H1 (cell line): Measurements from ENCODE around the gene SH3GL1. TPM values are rescaled to one million over a fixed set of nuclear protein-coding genes. Genes with fewer than 3 reads are reported as not detected.

ENCODE experiments used
- CEBPB ChIP-seq: IDR thresholded peaks from 2 replicates; pipeline ENCODE4 v1.6.1; 2012; ENCODE audit warnings: low read depth, low read length
- CHD1 ChIP-seq: IDR thresholded peaks from 2 replicates; pipeline ENCODE4 v1.6.1; 2012; ENCODE audit warnings: low read depth, low read length, improper control_type of control experiment
- CREB1 ChIP-seq: IDR thresholded peaks from 2 replicates; pipeline ENCODE4 v1.6.1; 2012; ENCODE audit warnings: inconsistent platforms
- EGR1 ChIP-seq: IDR thresholded peaks from 2 replicates; pipeline ENCODE4 v1.6.1; 2011; ENCODE audit warnings: low read depth, low read length, borderline replicate concordance
- GTF2F1 ChIP-seq: IDR thresholded peaks from 2 replicates; pipeline ENCODE4 v1.6.1; 2012; ENCODE audit warnings: low read depth, low read length, improper control_type of control experiment, borderline replicate concordance
- HDAC6 ChIP-seq: IDR thresholded peaks from one replicate; pipeline ENCODE4 v1.7.1; 2012; ENCODE audit warnings: low read depth, mild to moderate bottlenecking, inconsistent platforms, low read length, moderate library complexity
- JUN ChIP-seq: IDR thresholded peaks from 2 replicates; pipeline ENCODE4 v1.6.1; 2011; ENCODE audit warnings: low read depth, mild to moderate bottlenecking, improper control_type of control experiment, low read length
- KDM4A ChIP-seq: IDR thresholded peaks from one replicate; pipeline ENCODE4 v1.7.1; 2012; ENCODE audit warnings: low read depth, mild to moderate bottlenecking, moderate library complexity, low read length, inconsistent platforms; ENCODE audit not compliant: severe bottlenecking
- PHF8 ChIP-seq: fragments of 200-600 bp; sonication (generic); conservative IDR thresholded peaks from 2 replicates; pipeline ENCODE4 v1.7.1; 2012; ENCODE audit warnings: low read depth, mild to moderate bottlenecking, inconsistent platforms, low read length, moderate library complexity
- POLR2AphosphoS5 ChIP-seq: IDR thresholded peaks from 2 replicates; pipeline ENCODE4 v1.6.1; 2011; ENCODE audit warnings: low read depth, low read length
- POU5F1 ChIP-seq: IDR thresholded peaks from 2 replicates; pipeline ENCODE4 v1.6.1; 2011; ENCODE audit warnings: low read depth, mild to moderate bottlenecking, low read length, moderate library complexity
- RAD21 ChIP-seq, 2 experiments: IDR thresholded peaks in 1 of 2; conservative IDR thresholded peaks in 1 of 2; 2 replicates each; pipeline ENCODE4 v1.6.1; 2011; ENCODE audit warnings: low read depth in 2 of 2, low read length in 2 of 2, improper control_type of control experiment in 1 of 2, inconsistent platforms in 1 of 2, mild to moderate bottlenecking in 1 of 2, moderate library complexity in 1 of 2
- SAP30 ChIP-seq: fragments of 300-600 bp; sonication (generic); IDR thresholded peaks from 2 replicates; pipeline ENCODE4 v1.7.1; 2012; ENCODE audit warnings: low read length, moderate library complexity, mild to moderate bottlenecking, inconsistent platforms; ENCODE audit not compliant: insufficient read depth, insufficient replicate concordance
- SIRT6 ChIP-seq: IDR thresholded peaks from one replicate; pipeline ENCODE4 v1.7.1; 2012; ENCODE audit warnings: low read length, inconsistent platforms
- SIX5 ChIP-seq: IDR thresholded peaks from 2 replicates; pipeline ENCODE4 v1.6.1; 2011; ENCODE audit warnings: mild to moderate bottlenecking, low read depth, low read length
- SP1 ChIP-seq: IDR thresholded peaks from 2 replicates; pipeline ENCODE4 v1.6.1; 2011; ENCODE audit warnings: low read depth, low read length
- TAF1 ChIP-seq: IDR thresholded peaks from 2 replicates; pipeline ENCODE4 v1.6.1; 2011; ENCODE audit warnings: mild to moderate bottlenecking, low read depth, low read length
- TAF7 ChIP-seq: optimal IDR thresholded peaks from 2 replicates; pipeline ENCODE3; 2011; ENCODE audit warnings: low read depth, mild to moderate bottlenecking, inconsistent platforms, low read length, moderate library complexity, borderline replicate concordance
- TBP ChIP-seq: IDR thresholded peaks from 2 replicates; pipeline ENCODE4 v1.6.1; 2011; ENCODE audit warnings: low read depth, low read length, improper control_type of control experiment
- TEAD4 ChIP-seq: IDR thresholded peaks from 2 replicates; pipeline ENCODE4 v1.6.1; 2012; ENCODE audit warnings: low read depth, low read length, inconsistent platforms, mixed read lengths
- ZNF274 ChIP-seq: IDR thresholded peaks from 2 replicates; pipeline ENCODE4 v1.7.0; 2012; ENCODE audit warnings: low read length, borderline replicate concordance; ENCODE audit errors: extremely low read depth
- polyA plus RNA-seq, 7 experiments: library from polyadenylated mRNA; depleted of rRNA in 3 of 7; stranded (reverse) in 5 of 7; unstranded in 2 of 7; fragments of >200 nt in 5 of 7; fragments of 200-250 nt in 2 of 7; gene quantifications; 1 replicate in 5 of 7; 2 replicates in 1 of 7; 4 replicates in 1 of 7; pipeline versions ENCODE4 v1.2.1 to v1.2.3, GENCODE V29; 2011 to 2013; ENCODE audit warnings: missing spikeins in 2 of 7, mixed read lengths in 2 of 7
- total RNA-seq: library from RNA; stranded (reverse); fragmentation: NEBNext Ultra II Directional; extraction: Animal tissue kit (Norgen Biotek cat#: 25700); gene quantifications from 2 replicates; pipeline ENCODE4 v1.2.1, GENCODE V29; 2021
- TF ChIP-seq, protein P1 (sequence below): IDR thresholded peaks from 2 replicates; pipeline ENCODE4 v1.6.1; 2012; ENCODE audit warnings: low read length, inconsistent platforms
- TF ChIP-seq, protein P2 (sequence below): IDR thresholded peaks from 2 replicates; pipeline ENCODE4 v1.6.1; 2012; ENCODE audit warnings: inconsistent platforms

SH3GL1 gene
- total and polyA plus RNA-seq, 2 of the 8 experiments (the other 6 are each of a cell fraction or from before 2014, with no cell fraction given), result 81.5 to 102 TPM

DNA sequence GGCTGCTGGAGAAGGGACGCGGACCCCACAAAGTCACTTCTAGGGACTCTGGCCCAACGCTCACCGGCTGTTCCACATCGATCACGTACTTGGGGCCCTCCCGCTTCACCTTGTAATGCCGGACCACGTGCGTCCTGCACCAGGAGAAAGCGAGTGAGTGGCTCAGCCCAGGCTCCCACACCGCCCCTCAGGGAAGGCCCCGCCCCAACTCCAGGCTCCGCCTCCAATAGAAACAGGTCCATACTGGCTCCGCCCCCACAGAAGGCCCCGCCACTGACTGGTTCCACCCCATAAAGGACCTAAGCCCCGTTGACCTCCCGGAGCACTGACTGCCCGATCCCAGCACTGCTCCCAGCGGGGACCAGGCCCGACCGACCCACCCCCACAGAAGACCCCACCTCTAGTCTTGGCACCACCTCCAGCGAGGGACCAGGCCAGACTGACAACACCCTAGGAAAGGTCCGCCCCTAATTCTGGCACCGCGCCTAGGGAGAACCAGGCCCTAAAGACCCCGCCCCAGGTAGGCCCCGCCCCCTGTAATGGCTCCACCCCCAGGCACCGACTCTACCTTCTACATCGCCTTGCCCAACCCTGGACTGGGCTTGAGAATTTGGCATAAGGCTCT is 73.0 kb downstream of the SH3GL1 start (continued):
- TF ChIP-seq SIRT6 (no peak), RAD21 (IDR thresholded peaks at IDR 0.05 in 1 of 2, conservative IDR thresholded peaks at IDR 0.05 in 1 of 2; ENCODE audit: low read depth in 2 of 2, low read length in 2 of 2) (no peak), CHD1 (no peak), TBP (peak; percentile 56), CREB1 (peak; percentile 9; the same call in 1 of the 2 replicates), EGR1 (peak; percentile 36; the same call in 1 of the 2 replicates), CEBPB (no peak), TAF7 (peak; percentile 12), SIX5 (no peak), HDAC6 (no peak), SAP30 (no peak), PHF8 (0 out of 2 replicates have a peak, but pooled peaks have one; percentile 33), SP1 (peak; percentile 67; the same call in 1 of the 2 replicates), TEAD4 (no peak), TAF1 (peak; percentile 61), POU5F1 (no peak), POLR2AphosphoS5 (peak; percentile 74), GTF2F1 (no peak), JUN (no peak), ZNF274 (no peak), KDM4A (peak; percentile 58)
- TF ChIP-seq, protein P1, sequence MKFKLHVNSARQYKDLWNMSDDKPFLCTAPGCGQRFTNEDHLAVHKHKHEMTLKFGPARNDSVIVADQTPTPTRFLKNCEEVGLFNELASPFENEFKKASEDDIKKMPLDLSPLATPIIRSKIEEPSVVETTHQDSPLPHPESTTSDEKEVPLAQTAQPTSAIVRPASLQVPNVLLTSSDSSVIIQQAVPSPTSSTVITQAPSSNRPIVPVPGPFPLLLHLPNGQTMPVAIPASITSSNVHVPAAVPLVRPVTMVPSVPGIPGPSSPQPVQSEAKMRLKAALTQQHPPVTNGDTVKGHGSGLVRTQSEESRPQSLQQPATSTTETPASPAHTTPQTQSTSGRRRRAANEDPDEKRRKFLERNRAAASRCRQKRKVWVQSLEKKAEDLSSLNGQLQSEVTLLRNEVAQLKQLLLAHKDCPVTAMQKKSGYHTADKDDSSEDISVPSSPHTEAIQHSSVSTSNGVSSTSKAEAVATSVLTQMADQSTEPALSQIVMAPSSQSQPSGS, result no peak
- TF ChIP-seq, protein P2, sequence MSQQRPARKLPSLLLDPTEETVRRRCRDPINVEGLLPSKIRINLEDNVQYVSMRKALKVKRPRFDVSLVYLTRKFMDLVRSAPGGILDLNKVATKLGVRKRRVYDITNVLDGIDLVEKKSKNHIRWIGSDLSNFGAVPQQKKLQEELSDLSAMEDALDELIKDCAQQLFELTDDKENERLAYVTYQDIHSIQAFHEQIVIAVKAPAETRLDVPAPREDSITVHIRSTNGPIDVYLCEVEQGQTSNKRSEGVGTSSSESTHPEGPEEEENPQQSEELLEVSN, result peak; percentile 88
